K562 (cell line): ENCODE measurements around the gene SIK3. TPM values are rescaled to one million over a fixed set of nuclear protein-coding genes. Genes with fewer than 3 reads are reported as not detected.

Experiments used
- ATAC-seq: fragments of 200-7000 bp; cut with Tn5 transposase; 3 replicates; pipeline ENCODE4 v1.9.1; 2020; ENCODE audit warnings: moderate library complexity
- BruUV-seq: library from RNA; stranded (reverse); fragments of 400-500 nt; replicated peaks from 2 replicates; lab custom pipeline; 2021; lab: Mats Ljungman, UMichigan
- CTCF ChIA-PET: fragments of 300-600 bp; formaldehyde crosslinking; extraction: SDS; loops from one replicate; lab custom pipeline; 2021; ENCODE audit warnings: low intra/inter-chr PET ratio; lab: Yijun Ruan, JAX
- POLR2A ChIA-PET: fragments of 300-600, 350-650 bp; sonication (Branson Sonifier 250); formaldehyde crosslinking; extraction: SDS; loops from one replicate; lab custom pipeline; 2021; ENCODE audit warnings: antibody characterized with exemption, inconsistent platforms; lab: Yijun Ruan, JAX
- DNase-seq, 4 experiments: peaks; one replicate each; pipeline versions ENCODE4 v3.0.0 to v3.0.0-alpha.2; 2011 to 2018; ENCODE audit warnings: low spot score in 3 of 4, mixed read lengths in 3 of 4; ENCODE audit errors: extremely low read depth in 1 of 4
- FAIRE-seq: peaks from 2 replicates; lab custom pipeline; 2011; peaks lifted over from hg19 to GRCh38; lab: Jason Lieb, UNC
- H2AFZ ChIP-seq: 2 replicates; pipeline ENCODE4 v1.6.0; 2011; ENCODE audit warnings: low read depth, low read length, control low read depth, inconsistent platforms
- H3K27ac ChIP-seq: fragments of 200-600 bp; 3 replicates; pipeline ENCODE4 v1.8.0; 2011; ENCODE audit warnings: low read depth, mild to moderate bottlenecking, control low read depth, inconsistent platforms, low read length, moderate library complexity, mixed read lengths; ENCODE audit errors: extremely low read depth
- H3K27me3 ChIP-seq, 2 experiments: fragments of 300-600 bp in 1 of 2; 2 replicates in 1 of 2; 3 replicates in 1 of 2; pipeline versions ENCODE4 v1.6.0 to v1.8.0; 2011; ENCODE audit warnings: inconsistent platforms in 2 of 2, low read length in 2 of 2, mild to moderate bottlenecking in 1 of 2, mixed read lengths in 1 of 2, moderate library complexity in 1 of 2; ENCODE audit not compliant: control insufficient read depth in 2 of 2, insufficient read depth in 2 of 2
- H3K36me3 ChIP-seq: fragments of 300-600 bp; 3 replicates; pipeline ENCODE4 v1.8.0; 2011; ENCODE audit warnings: mild to moderate bottlenecking, low read length, inconsistent platforms; ENCODE audit not compliant: control insufficient read depth, insufficient read depth
- H3K4me1 ChIP-seq, 2 experiments: fragments of 200-600 bp in 1 of 2; replicated peaks in 1 of 2; 2 replicates in 1 of 2; 3 replicates in 1 of 2; pipeline versions ENCODE4 v1.5.1 to v1.8.0; 2011; ENCODE audit warnings: inconsistent platforms in 2 of 2, low read length in 2 of 2, mild to moderate bottlenecking in 1 of 2, mixed read lengths in 1 of 2, moderate library complexity in 1 of 2; ENCODE audit not compliant: control insufficient read depth in 2 of 2, insufficient read depth in 2 of 2
- H3K4me2 ChIP-seq: 2 replicates; pipeline ENCODE4 v1.6.1; 2011; ENCODE audit warnings: low read length, control low read depth, inconsistent platforms, mixed read lengths; ENCODE audit not compliant: insufficient read depth
- H3K4me3 ChIP-seq: fragments of 200-600 bp; sonication (generic), shearing (Covaris generic); 2 replicates; pipeline ENCODE4 v1.5.1; 2016; ENCODE audit warnings: control low read depth, inconsistent platforms
- H3K79me2 ChIP-seq: fragments of 200-600 bp; 3 replicates; pipeline ENCODE4 v1.8.0; 2011; ENCODE audit warnings: low read length, inconsistent platforms; ENCODE audit not compliant: control insufficient read depth, insufficient read depth
- H3K9ac ChIP-seq, 2 experiments: 2 replicates each; pipeline versions ENCODE4 v1.6.0 to v1.6.1; 2011; ENCODE audit warnings: low read depth in 2 of 2, low read length in 2 of 2, control low read depth in 1 of 2, inconsistent platforms in 1 of 2, mild to moderate bottlenecking in 1 of 2, mixed read lengths in 1 of 2; ENCODE audit not compliant: insufficient read depth in 1 of 2
- H3K9me1 ChIP-seq: one replicate; pipeline ENCODE4 v1.6.0; 2011; ENCODE audit warnings: inconsistent platforms, mild to moderate bottlenecking, low read length, moderate library complexity; ENCODE audit not compliant: control insufficient read depth, insufficient read depth
- H3K9me3 ChIP-seq: replicated peaks from 2 replicates; pipeline ENCODE4 v1.5.1; 2011; ENCODE audit warnings: low read depth, low read length, inconsistent platforms; ENCODE audit not compliant: control insufficient read depth, insufficient read depth
- H4K20me1 ChIP-seq: replicated peaks from 2 replicates; pipeline ENCODE4 v1.6.1; 2011; ENCODE audit warnings: low read length, inconsistent platforms, mixed read lengths; ENCODE audit not compliant: control insufficient read depth, insufficient read depth
- CHD7 ChIP-seq: fragments of 200-600 bp; sonication (generic); IDR thresholded peaks from one replicate; pipeline ENCODE4 v1.6.1; 2012; ENCODE audit warnings: mild to moderate bottlenecking, low read depth, low read length, inconsistent platforms
- ILF3 ChIP-seq: fragments of 450-650 bp; IDR thresholded peaks from 2 replicates; pipeline ENCODE4 v1.6.1; 2018; ENCODE audit warnings: antibody characterized with exemption, mild to moderate bottlenecking, moderate library complexity, borderline replicate concordance
- PURB ChIP-seq: sonication (generic); formaldehyde crosslinking; IDR thresholded peaks from 2 replicates; pipeline ENCODE4 v1.9.0; 2021; ENCODE audit warnings: low read depth, mild to moderate bottlenecking, missing genetic modification reagents
- TRIM28 ChIP-seq: fragments of 450-650 bp; IDR thresholded peaks from 2 replicates; pipeline ENCODE4 v1.6.1; 2017
- WGBS: fragments of 100-300 bp; shearing (Covaris generic); methylation state at CpG from one replicate; pipeline ENCODE4 v1.1.6; 2016; ENCODE audit warnings: low coverage, mixed read lengths; ENCODE audit not compliant: insufficient coverage; ENCODE audit errors: missing lambda C conversion rate; 5-methylcytosine and 5-hydroxymethylcytosine counted together
- in situ Hi-C: fragments of 300-500 bp; cut with MboI; formaldehyde crosslinking; loops from 4 replicates; pipeline ENCODE4 v1.15.0; 2018; ENCODE audit warnings: inconsistent platforms, mixed read lengths
- intact Hi-C: fragments of 100-400 bp; cut with micrococcal nuclease; formaldehyde crosslinking; loops from 2 replicates; pipeline ENCODE4 v1.14.2; 2022
- polyA plus RNA-seq, 8 experiments: library from polyadenylated mRNA; depleted of rRNA in 4 of 8; stranded (reverse) in 5 of 8; unstranded in 3 of 8; fragments of >200 nt; fragmentation: Nextera tagmentation in 2 of 8; fragmentation: Illumina TruSeq in 1 of 8; extraction: Ambion mirVana in 2 of 8; extraction: Trizol in 1 of 8; gene quantifications; 2 replicates each; pipeline versions ENCODE4 v1.2.1 to v1.2.3, GENCODE V29; 2011 to 2014; ENCODE audit warnings: inconsistent platforms in 1 of 8, missing spikeins in 1 of 8
- total RNA-seq, 7 experiments: library from RNA; depleted of rRNA in 6 of 7; stranded (reverse); fragments of >200 nt in 6 of 7; fragmentation: Illumina TruSeq in 2 of 7; extraction: Trizol in 2 of 7; gene quantifications; 2 replicates each; pipeline versions ENCODE4 v1.2.1 to v1.2.3, GENCODE V29; 2011 to 2021; ENCODE audit warnings: low replicate concordance in 1 of 7

SIK3 gene
- total and polyA plus RNA-seq, 9 of the 15 experiments (the other 6 are each of a cell fraction or from before 2014, with no cell fraction given), result 1.6 to 21.6 (median 8.0) TPM

- Histone ChIP-seq H3K9me3 (no peaks in the 10 kb centered on the region), H3K4me2 (no peak overlapping the region), H3K79me2 (no peaks in the 10 kb centered on the region), H3K27me3 (no peaks in the 10 kb centered on the region), H2AFZ (no peak overlapping the region), H3K36me3 (peaks cover 43% of the 10 kb centered on the region), H4K20me1 (no peaks in the 10 kb centered on the region), H3K9me1 (no peaks in the 10 kb centered on the region), H3K4me3 (no peak overlapping the region), H3K9ac (no peak overlapping the region), H3K27ac (no peak overlapping the region), H3K4me1 (no peaks in the 10 kb centered on the region; a peak in 1 of 5 replicates)
- CTCF ChIA-PET, result no interaction called here
- DNase-seq (no peak), FAIRE-seq (no peak), ATAC-seq (no peak)
- POLR2A ChIA-PET, result no interaction called here
- in situ Hi-C loops, result no loop called here
- WGBS, result 91% methylated on average over 3 of the region's 3 CpGs
- intact Hi-C loops, result no loop called here
- TF ChIP-seq ILF3 (no peak), CHD7 (no peak), PURB (CRISPR knock-in tag) (no peak), TRIM28 (no peak)
- no TSS peak for BruUV-seq
Measured at GRCh38 chr11:116951762-116952161, 146.5 kb downstream of the SIK3 start.
